Astrocyte (in vitro differentiated cells and primary cell): ENCODE results near the gene DLGAP5.

Source experiments
- EZH2 ChIP-seq: IDR thresholded peaks from 2 replicates; pipeline ENCODE4 v1.6.1; 2012; ENCODE audit warnings: mild to moderate bottlenecking, low read length, inconsistent platforms; ENCODE audit not compliant: insufficient read depth
- TF ChIP-seq, protein P1 (sequence below): IDR thresholded peaks from 2 replicates; pipeline ENCODE4 v1.5.1; 2011; ENCODE audit warnings: low read depth, mild to moderate bottlenecking, inconsistent platforms, low read length, moderate library complexity; ENCODE audit not compliant: insufficient read depth

DNA sequence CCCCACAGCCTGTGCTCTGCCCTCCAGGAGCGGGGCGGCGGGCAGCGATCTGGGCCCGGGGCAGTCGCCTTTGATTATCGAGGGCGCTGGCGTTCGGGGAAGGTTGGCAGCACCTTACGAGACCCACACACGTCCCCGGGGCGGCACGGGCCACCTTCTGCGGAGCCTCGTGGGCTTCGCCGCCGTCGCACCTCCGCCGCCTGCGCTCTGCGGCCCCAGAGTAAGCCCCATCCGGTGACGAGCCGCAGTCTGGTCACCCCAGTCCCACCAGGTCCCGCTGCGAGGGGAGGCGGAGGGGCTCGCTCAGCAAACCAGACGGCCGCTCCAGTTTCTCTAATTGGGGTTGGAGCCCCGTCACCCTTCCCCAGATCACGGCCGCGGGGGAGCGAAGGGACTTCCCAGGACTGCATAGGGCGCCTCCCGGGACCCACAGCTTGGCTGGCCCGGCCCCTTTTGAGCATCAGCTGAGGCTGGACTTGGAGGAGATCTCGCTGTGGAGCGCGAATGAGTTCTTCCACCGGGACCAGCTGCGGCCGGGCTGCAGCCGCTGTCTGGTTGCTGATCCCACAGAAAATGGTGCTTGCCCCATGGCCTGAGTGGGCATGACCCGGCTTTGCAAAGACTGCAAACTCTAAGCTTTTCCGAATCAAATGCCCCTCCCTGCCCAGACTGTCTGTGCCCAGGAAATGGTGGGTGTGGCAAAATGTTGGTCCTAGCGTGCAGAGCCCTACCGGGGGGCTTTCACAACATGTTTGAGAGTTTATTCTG is 61.8 kb downstream of the DLGAP5 start:
- TF ChIP-seq, protein P1, sequence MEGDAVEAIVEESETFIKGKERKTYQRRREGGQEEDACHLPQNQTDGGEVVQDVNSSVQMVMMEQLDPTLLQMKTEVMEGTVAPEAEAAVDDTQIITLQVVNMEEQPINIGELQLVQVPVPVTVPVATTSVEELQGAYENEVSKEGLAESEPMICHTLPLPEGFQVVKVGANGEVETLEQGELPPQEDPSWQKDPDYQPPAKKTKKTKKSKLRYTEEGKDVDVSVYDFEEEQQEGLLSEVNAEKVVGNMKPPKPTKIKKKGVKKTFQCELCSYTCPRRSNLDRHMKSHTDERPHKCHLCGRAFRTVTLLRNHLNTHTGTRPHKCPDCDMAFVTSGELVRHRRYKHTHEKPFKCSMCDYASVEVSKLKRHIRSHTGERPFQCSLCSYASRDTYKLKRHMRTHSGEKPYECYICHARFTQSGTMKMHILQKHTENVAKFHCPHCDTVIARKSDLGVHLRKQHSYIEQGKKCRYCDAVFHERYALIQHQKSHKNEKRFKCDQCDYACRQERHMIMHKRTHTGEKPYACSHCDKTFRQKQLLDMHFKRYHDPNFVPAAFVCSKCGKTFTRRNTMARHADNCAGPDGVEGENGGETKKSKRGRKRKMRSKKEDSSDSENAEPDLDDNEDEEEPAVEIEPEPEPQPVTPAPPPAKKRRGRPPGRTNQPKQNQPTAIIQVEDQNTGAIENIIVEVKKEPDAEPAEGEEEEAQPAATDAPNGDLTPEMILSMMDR = no peak
- no peak for TF ChIP-seq EZH2
